GM06990 (cell line): Measurements from ENCODE around the gene NDUFAB1.
A peak's percentile ranks its signal among the peaks of the same experiment; 100 is the strongest.

Experiments used
- DNase-seq: peaks from one replicate; pipeline ENCODE4 v3.0.0-alpha.2; 2011; ENCODE audit not compliant: insufficient read length; ENCODE audit errors: extremely low read depth
- H3K27me3 ChIP-seq: replicated peaks from 2 replicates; pipeline ENCODE4 v1.6.0; 2011; ENCODE audit warnings: low read length; ENCODE audit not compliant: control insufficient read depth, insufficient read depth
- H3K36me3 ChIP-seq: 2 replicates; pipeline ENCODE4 v1.5.1; 2011; ENCODE audit warnings: low read length; ENCODE audit not compliant: control insufficient read depth, insufficient read depth
- H3K4me3 ChIP-seq: replicated peaks from 2 replicates; pipeline ENCODE4 v1.5.1; 2011; ENCODE audit warnings: low read depth, mild to moderate bottlenecking, control low read depth, low read length
- TF ChIP-seq, protein P1 (sequence below): IDR thresholded peaks from 2 replicates; pipeline ENCODE4 v1.5.1; 2011; ENCODE audit warnings: low read length, control low read depth, mild to moderate bottlenecking, inconsistent platforms; ENCODE audit not compliant: insufficient read depth, poor library complexity, severe bottlenecking

Gene NDUFAB1

DNA sequence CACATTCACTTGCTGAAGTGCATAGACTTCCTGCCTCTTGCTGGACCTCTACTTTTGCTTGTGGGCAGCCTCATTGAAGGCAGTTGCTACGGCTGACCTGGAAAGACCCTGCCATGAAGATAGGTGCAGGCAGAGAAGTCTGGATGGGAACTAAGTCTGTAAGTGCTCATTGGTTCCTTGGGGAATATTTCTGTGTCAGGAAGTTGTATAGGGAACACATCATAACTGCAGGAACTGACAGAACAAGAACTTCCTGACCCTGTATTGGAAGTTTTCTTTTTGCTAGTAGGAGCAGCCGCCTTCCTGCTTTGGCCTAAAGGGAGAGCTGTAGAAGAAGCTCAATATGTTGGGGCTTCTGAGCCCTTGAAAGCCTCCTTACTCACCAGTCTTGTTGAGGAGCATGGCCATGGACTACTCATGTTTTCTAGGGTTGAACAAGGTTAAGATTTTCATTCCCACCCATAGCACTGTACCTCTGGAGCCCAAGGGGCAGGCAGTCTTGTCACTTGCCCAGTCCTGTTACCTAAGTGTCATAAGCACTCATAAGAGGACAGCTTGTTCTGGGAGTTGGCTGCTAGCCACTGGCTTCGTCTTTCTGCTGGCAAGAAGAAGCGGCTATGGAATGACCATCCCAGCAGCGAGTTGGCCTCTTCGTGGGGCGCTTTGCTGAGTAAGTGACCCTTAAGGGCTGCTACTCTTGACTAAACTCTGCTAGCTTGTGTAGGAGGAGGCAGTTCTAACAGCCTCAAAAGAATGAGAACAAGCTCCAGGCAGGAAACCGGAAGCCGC lies 31.3 kb downstream of the NDUFAB1 start:
- TF ChIP-seq, protein P1, sequence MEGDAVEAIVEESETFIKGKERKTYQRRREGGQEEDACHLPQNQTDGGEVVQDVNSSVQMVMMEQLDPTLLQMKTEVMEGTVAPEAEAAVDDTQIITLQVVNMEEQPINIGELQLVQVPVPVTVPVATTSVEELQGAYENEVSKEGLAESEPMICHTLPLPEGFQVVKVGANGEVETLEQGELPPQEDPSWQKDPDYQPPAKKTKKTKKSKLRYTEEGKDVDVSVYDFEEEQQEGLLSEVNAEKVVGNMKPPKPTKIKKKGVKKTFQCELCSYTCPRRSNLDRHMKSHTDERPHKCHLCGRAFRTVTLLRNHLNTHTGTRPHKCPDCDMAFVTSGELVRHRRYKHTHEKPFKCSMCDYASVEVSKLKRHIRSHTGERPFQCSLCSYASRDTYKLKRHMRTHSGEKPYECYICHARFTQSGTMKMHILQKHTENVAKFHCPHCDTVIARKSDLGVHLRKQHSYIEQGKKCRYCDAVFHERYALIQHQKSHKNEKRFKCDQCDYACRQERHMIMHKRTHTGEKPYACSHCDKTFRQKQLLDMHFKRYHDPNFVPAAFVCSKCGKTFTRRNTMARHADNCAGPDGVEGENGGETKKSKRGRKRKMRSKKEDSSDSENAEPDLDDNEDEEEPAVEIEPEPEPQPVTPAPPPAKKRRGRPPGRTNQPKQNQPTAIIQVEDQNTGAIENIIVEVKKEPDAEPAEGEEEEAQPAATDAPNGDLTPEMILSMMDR, result no peak
- H3K36me3 ChIP-seq, result peaks cover 32% of the 10 kb centered on the region

DNA sequence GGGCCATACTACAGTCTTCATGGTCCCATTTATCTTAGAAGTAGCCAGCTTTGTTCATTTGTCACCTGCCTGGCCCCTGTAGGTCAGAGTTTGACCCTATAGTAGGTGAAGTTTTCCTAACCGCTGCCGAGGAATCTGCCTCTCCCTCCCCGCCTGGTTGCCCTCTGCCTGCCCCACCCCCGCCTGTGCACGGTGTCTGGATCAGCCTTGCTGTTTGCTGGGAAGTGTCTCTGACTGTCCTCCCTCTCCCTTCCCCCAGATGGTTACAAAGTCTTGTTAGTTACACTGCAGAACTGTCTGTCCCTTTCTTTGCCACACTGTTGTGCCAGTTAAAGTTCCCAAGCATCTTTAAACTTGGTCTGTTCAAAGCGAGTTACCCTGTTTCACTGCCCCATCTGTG lies 32.9 kb downstream of the NDUFAB1 start:
- H3K27me3 ChIP-seq, result no peaks in the 10 kb centered on the region
- H3K36me3 ChIP-seq, result peaks cover 33% of the 10 kb centered on the region
- TF ChIP-seq, protein P1, result no peak
- H3K4me3 ChIP-seq, result no peak overlapping the region
- DNase-seq, result no peak

More for the DNA sequence above, 31.3 kb downstream of the NDUFAB1 start:
- DNase-seq, result no peak
- Histone ChIP-seq H3K27me3 (no peaks in the 10 kb centered on the region), H3K4me3 (no peak overlapping the region)

DNA sequence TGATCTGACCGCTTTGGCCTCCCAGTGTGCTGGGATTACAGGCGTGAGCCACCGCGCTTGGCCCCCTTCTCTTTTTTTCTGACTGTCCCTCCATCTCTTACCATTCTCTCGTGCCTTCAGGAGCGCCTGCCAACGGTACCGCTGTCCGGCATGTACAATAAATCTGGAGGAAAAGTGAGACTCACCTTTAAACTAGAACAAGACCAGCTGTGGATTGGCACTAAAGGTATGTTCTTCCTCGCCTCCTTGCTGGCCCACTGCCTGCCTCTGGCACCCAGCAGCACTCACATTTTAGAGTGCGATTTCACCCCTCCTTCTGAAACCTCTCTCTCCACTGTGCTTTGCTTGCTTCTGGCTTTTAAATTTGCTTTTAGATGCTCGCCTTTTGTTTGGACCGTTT lies 33.6 kb downstream of the NDUFAB1 start:
- TF ChIP-seq, protein P1, result no peak
- peaks cover 29% of the 10 kb centered on the region for H3K36me3 ChIP-seq
- no peak for DNase-seq
- no peaks in the 10 kb centered on the region for H3K27me3 ChIP-seq
- H3K4me3 ChIP-seq, result no peak overlapping the region

DNA sequence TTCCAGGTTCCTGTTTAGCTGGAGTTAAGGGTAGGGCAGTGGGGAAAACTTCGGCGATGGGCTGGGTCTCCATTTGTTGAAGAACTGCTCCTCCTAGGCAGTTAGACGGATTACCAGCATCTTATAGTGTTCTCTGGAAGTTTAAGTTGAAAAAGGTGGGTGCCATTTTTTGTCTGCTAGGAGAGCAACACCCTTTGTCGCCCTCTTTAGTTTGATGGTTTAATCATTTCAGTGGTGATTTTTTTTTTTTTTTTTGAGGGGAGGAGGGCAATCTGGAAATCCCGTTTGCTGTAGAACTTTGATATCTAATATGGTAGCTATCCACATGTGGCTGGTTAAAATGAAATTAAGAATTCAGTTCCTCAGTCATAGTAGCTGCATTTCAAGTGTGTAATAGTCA lies 34.5 kb downstream of the NDUFAB1 start:
- H3K36me3 ChIP-seq, result peaks cover 27% of the 10 kb centered on the region
- DNase-seq, result no peak
- H3K27me3 ChIP-seq, result no peaks in the 10 kb centered on the region
- no peak overlapping the region for H3K4me3 ChIP-seq
- TF ChIP-seq, protein P1, result no peak

DNA sequence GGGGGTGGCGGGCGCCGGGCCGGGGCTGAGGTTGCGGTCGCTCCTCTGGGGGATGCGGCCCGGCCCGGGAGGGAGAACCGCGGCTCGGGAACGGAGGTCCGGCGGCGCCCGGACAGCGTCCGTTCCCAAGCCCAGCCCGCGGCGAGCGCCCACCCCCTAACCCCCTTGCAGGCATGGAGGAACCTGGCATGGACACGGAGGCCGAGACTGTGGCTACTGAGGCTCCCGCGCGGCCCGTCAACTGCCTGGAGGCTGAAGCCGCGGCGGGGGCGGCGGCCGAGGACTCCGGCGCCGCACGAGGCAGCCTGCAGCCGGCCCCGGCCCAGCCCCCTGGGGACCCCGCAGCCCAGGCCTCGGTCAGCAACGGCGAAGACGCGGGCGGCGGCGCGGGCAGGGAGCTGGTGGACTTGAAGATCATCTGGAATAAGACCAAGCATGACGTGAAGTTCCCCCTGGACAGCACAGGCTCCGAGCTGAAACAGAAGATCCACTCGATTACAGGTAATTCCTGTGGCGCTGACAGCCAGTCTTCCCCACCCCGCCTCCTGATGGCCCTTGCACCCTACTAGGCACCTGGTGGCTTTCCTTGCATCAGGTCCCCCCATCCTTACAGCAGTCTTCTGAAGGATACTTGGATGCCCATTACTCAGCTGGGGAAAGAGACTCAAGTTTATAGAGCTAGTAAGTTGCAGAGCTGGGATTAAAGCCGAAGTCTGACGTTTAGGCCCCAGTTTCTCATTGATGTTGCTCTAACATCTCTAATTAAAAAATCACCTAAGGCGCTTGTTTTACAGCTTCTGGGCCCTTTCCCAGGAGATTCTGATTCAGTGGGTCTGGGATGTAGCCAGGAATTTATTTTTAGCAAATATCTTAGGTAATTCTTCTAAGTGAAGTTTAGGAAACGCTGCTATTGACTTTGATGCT lies 38.1 kb downstream of the NDUFAB1 start:
- no peaks in the 10 kb centered on the region for H3K27me3 ChIP-seq
- H3K36me3 ChIP-seq, result peaks cover 16% of the 10 kb centered on the region
- no peak for DNase-seq
- TF ChIP-seq, protein P1, result no peak
- peak overlapping the region; percentile 75 for H3K4me3 ChIP-seq
